Left lung (tissue), 10 donors: Measurements from ENCODE around the gene FLT1. TPM values are rescaled to one million over a fixed set of nuclear protein-coding genes. Genes with fewer than 3 reads are reported as not detected.

ENCODE experiments used
- ATAC-seq: fragments of 200-7000 bp; cut with Tn5 transposase; one replicate; pipeline ENCODE4 v1.9.1; 2020; ENCODE audit warnings: moderate library complexity
- DNase-seq, 4 donors: peaks; one replicate each; pipeline ENCODE4 v3.0.0-alpha.2; 2013 to 2020
- H3K27ac ChIP-seq, 2 donors: fragments of 200-600 bp; sonication (generic) in 1 of 2; one replicate each; pipeline versions ENCODE4 v1.5.0 to v1.8.0; 2020 to 2021
- H3K27me3 ChIP-seq, 2 donors: fragments of 200-600 bp; sonication (generic) in 1 of 2; one replicate each; pipeline versions ENCODE4 v1.5.0 to v1.8.0; 2020 to 2021
- H3K36me3 ChIP-seq, 2 donors: fragments of 200-600 bp; sonication (generic) in 1 of 2; one replicate each; pipeline versions ENCODE4 v1.5.0 to v1.8.0; 2020 to 2021
- H3K4me1 ChIP-seq, 2 donors: fragments of 200-600 bp; one replicate each; pipeline ENCODE4 v1.8.0; 2021
- H3K4me3 ChIP-seq, 2 donors: fragments of 200-600 bp; sonication (generic) in 1 of 2; one replicate each; pipeline versions ENCODE4 v1.5.0 to v1.8.0; 2020 to 2021; ENCODE audit warnings: mild to moderate bottlenecking in 1 of 2
- H3K9me3 ChIP-seq, 2 donors: fragments of 200-600 bp; sonication (generic) in 1 of 2; one replicate each; pipeline versions ENCODE4 v1.5.0 to v1.8.0; 2020 to 2021
- intact Hi-C, 2 donors: fragments of 100-400 bp; cut with DNase I; formaldehyde crosslinking; loops; one replicate each; pipeline versions ENCODE4 v1.11.2 to v1.14.2; 2022
- polyA plus RNA-seq, 6 donors: library from polyadenylated mRNA; unstranded; fragments of 120-200 nt; gene quantifications; one replicate each; pipeline ENCODE4 v1.2.1, GENCODE V29; 2013; ENCODE audit not compliant: insufficient read length in 6 of 6
- total RNA-seq, 2 donors: library from RNA; stranded (reverse); fragmentation: NEBNext Ultra II Directional; extraction: Animal tissue kit (Norgen Biotek cat#: 25700); gene quantifications; one replicate each; pipeline ENCODE4 v1.2.1, GENCODE V29; 2021
- TF ChIP-seq, protein P1 (sequence below), 2 donors: fragments of 200-600 bp; sonication (generic) in 1 of 2; IDR thresholded peaks; one replicate each; pipeline versions ENCODE4 v1.5.0 to v1.8.0; 2021; ENCODE audit warnings: antibody characterized with exemption in 2 of 2
- donor health status: DM: no; HTN: yes; CAD: no.
- donor health status: DM: no; HTN: no; CAD: no.

The FLT1 gene
- total and polyA plus RNA-seq, 8 donors: 21.3 to 30.3 (median 25.3) TPM

DNA sequence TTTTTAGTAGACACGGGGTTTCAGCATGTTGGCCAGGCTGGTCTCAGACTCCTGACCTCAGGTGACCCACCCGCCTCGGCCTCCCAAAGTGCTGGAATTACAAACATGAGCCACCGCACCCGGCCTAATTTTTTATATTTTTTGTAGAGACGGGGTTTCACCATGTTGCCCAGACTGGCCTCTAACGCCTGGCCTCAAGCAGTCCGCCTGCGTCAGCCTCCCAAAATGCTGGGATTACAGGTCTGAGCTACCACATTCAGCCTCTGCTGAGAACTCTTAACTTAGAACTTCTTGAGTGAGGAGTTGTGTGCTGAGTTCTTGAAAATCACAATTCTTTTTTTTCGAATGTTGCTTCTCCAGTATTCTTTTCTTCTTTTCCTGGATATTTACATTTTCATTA is 244.4 kb downstream of the FLT1 start:
- H3K9me3 ChIP-seq: no peaks in the 10 kb centered on the region
- intact Hi-C loops: no loop called here
- no peak overlapping the region for H3K4me3 ChIP-seq
- no peak for ATAC-seq
- no peak for DNase-seq
- H3K4me1 ChIP-seq: peaks cover 0 to 17% of the 10 kb centered on the region in 2 donors
- H3K27ac ChIP-seq: no peak overlapping the region
- peaks cover 0 to 3% of the 10 kb centered on the region in 2 donors for H3K36me3 ChIP-seq
- H3K27me3 ChIP-seq: no peaks in the 10 kb centered on the region
- TF ChIP-seq, protein P1, sequence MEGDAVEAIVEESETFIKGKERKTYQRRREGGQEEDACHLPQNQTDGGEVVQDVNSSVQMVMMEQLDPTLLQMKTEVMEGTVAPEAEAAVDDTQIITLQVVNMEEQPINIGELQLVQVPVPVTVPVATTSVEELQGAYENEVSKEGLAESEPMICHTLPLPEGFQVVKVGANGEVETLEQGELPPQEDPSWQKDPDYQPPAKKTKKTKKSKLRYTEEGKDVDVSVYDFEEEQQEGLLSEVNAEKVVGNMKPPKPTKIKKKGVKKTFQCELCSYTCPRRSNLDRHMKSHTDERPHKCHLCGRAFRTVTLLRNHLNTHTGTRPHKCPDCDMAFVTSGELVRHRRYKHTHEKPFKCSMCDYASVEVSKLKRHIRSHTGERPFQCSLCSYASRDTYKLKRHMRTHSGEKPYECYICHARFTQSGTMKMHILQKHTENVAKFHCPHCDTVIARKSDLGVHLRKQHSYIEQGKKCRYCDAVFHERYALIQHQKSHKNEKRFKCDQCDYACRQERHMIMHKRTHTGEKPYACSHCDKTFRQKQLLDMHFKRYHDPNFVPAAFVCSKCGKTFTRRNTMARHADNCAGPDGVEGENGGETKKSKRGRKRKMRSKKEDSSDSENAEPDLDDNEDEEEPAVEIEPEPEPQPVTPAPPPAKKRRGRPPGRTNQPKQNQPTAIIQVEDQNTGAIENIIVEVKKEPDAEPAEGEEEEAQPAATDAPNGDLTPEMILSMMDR (IDR thresholded peaks at IDR 0.05): no peak

Other genes starting within 250 kb of the FLT1 start
- 10 to 100 TPM; 65.0 to 82.7 TPM for gene POMP, start 164.0 kb upstream of the FLT1 start, total RNA-seq
- gene POMP, start 164.0 kb upstream of the FLT1 start, polyA plus RNA-seq: 10 to 100 TPM; 57.3 to 66.7 (median 64.3) TPM
- gene SLC46A3, start 223.8 kb upstream of the FLT1 start, total RNA-seq: 10 to 100 TPM; 11.7 to 14.5 TPM
- gene SLC46A3, start 223.8 kb upstream of the FLT1 start, polyA plus RNA-seq: 1 to 10 TPM; 1.2 to 2.3 (median 1.6) TPM